B cell (primary cell): ENCODE results near the gene MAP3K15. TPM values are rescaled to one million over a fixed set of nuclear protein-coding genes. Genes with fewer than 3 reads are reported as not detected.

Experiments
- ATAC-seq: fragments of 200-7000 bp; cut with Tn5 transposase; one replicate; pipeline ENCODE4 v1.10.0; 2021; ENCODE audit warnings: low read depth, mild to moderate bottlenecking, moderate number of reproducible peaks, moderate library complexity
- CTCF ChIA-PET: fragments of 350-600 bp; sonication (Branson Sonifier 250); formaldehyde crosslinking; loops from one replicate; lab custom pipeline; 2021; ENCODE audit warnings: antibody characterized with exemption, inconsistent platforms; lab: Charles Lee
- POLR2A ChIA-PET: fragments of 350-600 bp; sonication (Branson Sonifier 250); formaldehyde crosslinking; loops from one replicate; lab custom pipeline; 2021; ENCODE audit warnings: antibody characterized with exemption; lab: Charles Lee
- DNase-seq: peaks from one replicate; pipeline ENCODE4 v3.0.0; 2013
- H2AFZ ChIP-seq: 2 replicates; pipeline ENCODE4 v1.6.1; 2012; ENCODE audit warnings: mild to moderate bottlenecking, low read depth, low read length; ENCODE audit not compliant: insufficient read depth, poor library complexity, severe bottlenecking
- H3K27ac ChIP-seq, 2 donors: 1 replicate in 1 of 2; 2 replicates in 1 of 2; pipeline ENCODE4 v1.5.1; 2012 to 2013; ENCODE audit warnings: low read length in 2 of 2, mild to moderate bottlenecking in 2 of 2, moderate library complexity in 1 of 2
- H3K27me3 ChIP-seq, 4 experiments: fragments of 200-600 bp in 1 of 4; sonication (generic) in 1 of 4; replicated peaks in 1 of 4; 1 replicate in 2 of 4; 2 replicates in 2 of 4; pipeline versions ENCODE4 v1.6.1 to v1.7.0; 2013 to 2016; ENCODE audit warnings: low read length in 3 of 4, mild to moderate bottlenecking in 2 of 4, mixed read lengths in 1 of 4, moderate library complexity in 1 of 4; ENCODE audit not compliant: insufficient read depth in 4 of 4, control insufficient read depth in 3 of 4; ENCODE audit errors: control extremely low read depth in 1 of 4
- H3K36me3 ChIP-seq, 2 experiments: replicated peaks in 1 of 2; 1 replicate in 1 of 2; 2 replicates in 1 of 2; pipeline versions ENCODE4 v1.6.1 to v1.7.1; 2013; ENCODE audit warnings: low read length in 1 of 2; ENCODE audit not compliant: insufficient read depth in 2 of 2, control insufficient read depth in 1 of 2; ENCODE audit errors: control extremely low read depth in 1 of 2, extremely low read depth in 1 of 2
- H3K4me1 ChIP-seq, 2 donors: fragments of 200-600 bp in 1 of 2; sonication (generic) in 1 of 2; 1 replicate in 1 of 2; 2 replicates in 1 of 2; pipeline versions ENCODE4 v1.5.1 to v1.6.1; 2013 to 2017; ENCODE audit warnings: low read length in 2 of 2; ENCODE audit not compliant: control insufficient read depth in 2 of 2, insufficient read depth in 2 of 2
- H3K4me2 ChIP-seq: replicated peaks from 2 replicates; pipeline ENCODE3; 2012; ENCODE audit warnings: mild to moderate bottlenecking, low read depth, low read length; ENCODE audit not compliant: poor library complexity, severe bottlenecking
- H3K4me3 ChIP-seq, 5 experiments: fragments of 200-600 bp in 1 of 5; sonication (generic) in 1 of 5; 1 replicate in 3 of 5; 2 replicates in 2 of 5; pipeline versions ENCODE4 v1.5.1 to v1.7.0; 2011 to 2016; ENCODE audit warnings: low read length in 4 of 5, mild to moderate bottlenecking in 4 of 5, low read depth in 2 of 5, control low read depth in 1 of 5, moderate library complexity in 1 of 5; ENCODE audit not compliant: insufficient read depth in 1 of 5; ENCODE audit errors: control extremely low read depth in 1 of 5, extremely low read depth in 1 of 5
- H3K79me2 ChIP-seq: fragments of 200-600 bp; sonication (generic); one replicate; pipeline ENCODE4 v1.6.0; 2016; ENCODE audit warnings: low read length; ENCODE audit not compliant: control insufficient read depth, insufficient read depth
- H3K9ac ChIP-seq: fragments of 200-600 bp; sonication (generic); 2 replicates; pipeline ENCODE4 v1.6.1; 2017; ENCODE audit warnings: mild to moderate bottlenecking, low read length, moderate library complexity
- H3K9me3 ChIP-seq, 3 donors: one replicate each; pipeline versions ENCODE4 v1.6.1 to v1.7.1; 2013; ENCODE audit warnings: low read length in 2 of 3; ENCODE audit not compliant: control insufficient read depth in 2 of 3, insufficient read depth in 1 of 3; ENCODE audit errors: control extremely low read depth in 1 of 3
- H4K20me1 ChIP-seq: 2 replicates; pipeline ENCODE4 v1.6.0; 2012; ENCODE audit warnings: mild to moderate bottlenecking, low read length; ENCODE audit not compliant: insufficient read depth, control insufficient read depth, poor library complexity, severe bottlenecking
- H3K27ac Mint-ChIP-seq: one replicate; pipeline ENCODE4 v1.8.0; 2021; ENCODE audit warnings: mixed read lengths
- H3K27me3 Mint-ChIP-seq: one replicate; pipeline ENCODE4 v1.8.0; 2021; ENCODE audit warnings: mixed read lengths
- H3K4me1 Mint-ChIP-seq: one replicate; pipeline ENCODE4 v1.8.0; 2021; ENCODE audit warnings: mixed read lengths
- H3K4me3 Mint-ChIP-seq: one replicate; pipeline ENCODE4 v1.8.0; 2021; ENCODE audit warnings: mixed read lengths
- H3K9me3 Mint-ChIP-seq: one replicate; pipeline ENCODE4 v1.8.0; 2022; ENCODE audit warnings: mixed read lengths; ENCODE audit not compliant: insufficient read depth
- EZH2 ChIP-seq: IDR thresholded peaks from 2 replicates; pipeline ENCODE4 v1.6.1; 2012; ENCODE audit warnings: borderline replicate concordance, low read depth, mild to moderate bottlenecking, moderate library complexity, low read length; ENCODE audit not compliant: insufficient read depth, poor library complexity, severe bottlenecking
- WGBS: methylation state at CpG from one replicate; pipeline ENCODE4 v1.1.5; 2013; ENCODE audit warnings: missing lambda C conversion rate; ENCODE audit not compliant: insufficient coverage; 5-methylcytosine and 5-hydroxymethylcytosine counted together
- intact Hi-C: fragments of 100-400 bp; cut with micrococcal nuclease; formaldehyde crosslinking; loops from one replicate; pipeline ENCODE4 v1.10.0; 2022
- polyA plus RNA-seq: library from polyadenylated mRNA; depleted of rRNA; stranded (reverse); fragments of >200 nt; gene quantifications from 2 replicates; pipeline ENCODE4 v1.2.3, GENCODE V29; 2012
- total RNA-seq, 2 donors: library from RNA; stranded (reverse); fragments of 120-200 nt in 1 of 2; gene quantifications; 1 replicate in 1 of 2; 2 replicates in 1 of 2; pipeline versions ENCODE4 v1.2.3 to v1.2.4, GENCODE V29; 2013 to 2022
- TF ChIP-seq, protein P1 (sequence below): fragments of 200-600 bp; IDR thresholded peaks from one replicate; pipeline ENCODE4 v1.8.0; 2022; ENCODE audit warnings: antibody characterized with exemption, mild to moderate bottlenecking

Gene MAP3K15
- total and polyA plus RNA-seq, 2 donors (not counting 1 experiment from before 2014, with no cell fraction given) = not detected

DNA sequence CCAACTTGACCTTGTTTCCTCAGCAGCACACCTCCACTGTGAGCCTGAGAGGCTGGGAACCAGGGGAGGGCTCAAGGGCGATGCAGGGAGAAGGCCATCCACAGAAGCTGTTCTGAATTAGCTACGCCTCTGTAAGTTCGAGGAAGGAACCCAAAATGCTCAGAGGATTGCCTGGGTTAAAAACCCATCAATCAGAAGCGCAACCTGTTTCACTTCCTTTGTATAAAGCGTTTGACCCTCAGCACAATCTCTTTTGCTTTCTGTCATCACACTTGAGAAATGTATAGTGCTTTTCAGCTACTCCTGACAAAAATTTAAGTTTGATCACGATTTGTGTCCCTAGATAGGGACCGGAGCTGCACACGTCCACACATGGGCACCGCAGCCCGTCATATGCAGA, 48.0 kb upstream of the MAP3K15 start:
- Histone ChIP-seq H3K4me1 (peaks cover 12 to 13% of the 10 kb centered on the region in 2 donors), H3K4me3 (peak overlapping the region in 1 of 5 experiments; percentile 27), H2AFZ (no peak overlapping the region), H3K9me3 (no peaks in the 10 kb centered on the region), H3K4me2 (peak overlapping the region; percentile 49), H3K27ac (peak overlapping the region; percentile 36 to 50), H4K20me1 (no peaks in the 10 kb centered on the region), H3K27me3 (no peaks in the 10 kb centered on the region), H3K36me3 (peaks cover 0 to 2% of the 10 kb centered on the region in 2 experiments), H3K9ac (no peak overlapping the region), H3K79me2 (no peaks in the 10 kb centered on the region)
- intact Hi-C loops = no loop called here
- ChIA-PET CTCF (no interaction called here), POLR2A (no interaction called here)
- Mint-ChIP-seq H3K27ac (peak overlapping the region; percentile 59), H3K4me3 (peak overlapping the region; percentile 39), H3K4me1 (peaks cover 22% of the 10 kb centered on the region), H3K9me3 (no peaks in the 10 kb centered on the region), H3K27me3 (no peaks in the 10 kb centered on the region)
- TF ChIP-seq, protein P1, sequence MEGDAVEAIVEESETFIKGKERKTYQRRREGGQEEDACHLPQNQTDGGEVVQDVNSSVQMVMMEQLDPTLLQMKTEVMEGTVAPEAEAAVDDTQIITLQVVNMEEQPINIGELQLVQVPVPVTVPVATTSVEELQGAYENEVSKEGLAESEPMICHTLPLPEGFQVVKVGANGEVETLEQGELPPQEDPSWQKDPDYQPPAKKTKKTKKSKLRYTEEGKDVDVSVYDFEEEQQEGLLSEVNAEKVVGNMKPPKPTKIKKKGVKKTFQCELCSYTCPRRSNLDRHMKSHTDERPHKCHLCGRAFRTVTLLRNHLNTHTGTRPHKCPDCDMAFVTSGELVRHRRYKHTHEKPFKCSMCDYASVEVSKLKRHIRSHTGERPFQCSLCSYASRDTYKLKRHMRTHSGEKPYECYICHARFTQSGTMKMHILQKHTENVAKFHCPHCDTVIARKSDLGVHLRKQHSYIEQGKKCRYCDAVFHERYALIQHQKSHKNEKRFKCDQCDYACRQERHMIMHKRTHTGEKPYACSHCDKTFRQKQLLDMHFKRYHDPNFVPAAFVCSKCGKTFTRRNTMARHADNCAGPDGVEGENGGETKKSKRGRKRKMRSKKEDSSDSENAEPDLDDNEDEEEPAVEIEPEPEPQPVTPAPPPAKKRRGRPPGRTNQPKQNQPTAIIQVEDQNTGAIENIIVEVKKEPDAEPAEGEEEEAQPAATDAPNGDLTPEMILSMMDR = no peak
- TF ChIP-seq EZH2 = no peak
- peak; percentile 8 for DNase-seq
- 48% methylated on average over 5 of the region's 10 CpGs for WGBS
- peak; percentile 36 for ATAC-seq

GRCh38 chrX:19560611-19561010, 45.3 kb upstream of the MAP3K15 start:
- Histone ChIP-seq H3K36me3 (peaks cover 1 to 3% of the 10 kb centered on the region in 2 experiments), H3K27me3 (no peaks in the 10 kb centered on the region), H3K4me3 (no peak overlapping the region), H3K9ac (no peak overlapping the region), H2AFZ (no peak overlapping the region), H4K20me1 (no peaks in the 10 kb centered on the region), H3K4me2 (no peak overlapping the region), H3K4me1 (peaks cover 9 to 12% of the 10 kb centered on the region in 2 donors), H3K79me2 (no peaks in the 10 kb centered on the region), H3K27ac (no peak overlapping the region), H3K9me3 (no peaks in the 10 kb centered on the region)
- ATAC-seq (no peak), DNase-seq (no peak)
- WGBS = no CpG with 5 or more reads among the region's 1 CpG
- CTCF ChIA-PET = interaction anchor here (0.9 kb wide), 1 partner anchor 460 kb away, joined by 3 read pairs; no protein-coding TSS in a partner anchor
- Mint-ChIP-seq H3K4me3 (no peak overlapping the region), H3K9me3 (no peaks in the 10 kb centered on the region), H3K4me1 (peaks cover 17% of the 10 kb centered on the region), H3K27me3 (no peaks in the 10 kb centered on the region), H3K27ac (no peak overlapping the region)
- POLR2A ChIA-PET = no interaction called here
- intact Hi-C loops = no loop called here
- TF ChIP-seq EZH2 = no peak
- TF ChIP-seq, protein P1 = no peak
